Activated naive CD8-positive, alpha-beta T cell treated with anti-CD3 and anti-CD28 coated beads, Interleukin-2, amount 10 ng/mL, durations not matched to agents 7 days and 5 days (primary cell): ENCODE measurements around the gene WDR64. TPM values are rescaled to one million over a fixed set of nuclear protein-coding genes. Genes with fewer than 3 reads are reported as not detected.

Experiments used
- ATAC-seq: fragments of 150-1000 bp; cut with Tn5 transposase; one replicate; pipeline ENCODE4 v1.10.0; 2021; ENCODE audit warnings: low read depth, moderate library complexity
- POLR2A ChIA-PET: fragments of 350-600 bp; sonication (Branson Sonifier 250); formaldehyde crosslinking; loops from one replicate; lab custom pipeline; 2021; ENCODE audit warnings: antibody characterized with exemption; lab: Charles Lee
- DNase-seq: peaks from one replicate; pipeline ENCODE4 v3.0.0; 2021
- H3K27ac Mint-ChIP-seq: one replicate; pipeline ENCODE4 v1.8.0; 2022; ENCODE audit warnings: mild to moderate bottlenecking, mixed read lengths
- H3K27me3 Mint-ChIP-seq: one replicate; pipeline ENCODE4 v1.8.0; 2022; ENCODE audit warnings: mild to moderate bottlenecking, moderate library complexity, mixed read lengths
- H3K36me3 Mint-ChIP-seq: one replicate; pipeline ENCODE4 v1.8.0; 2021; ENCODE audit warnings: mild to moderate bottlenecking, mixed read lengths
- H3K4me1 Mint-ChIP-seq: one replicate; pipeline ENCODE4 v1.8.0; 2021; ENCODE audit warnings: mixed read lengths
- H3K4me3 Mint-ChIP-seq: one replicate; pipeline ENCODE4 v1.8.0; 2022; ENCODE audit warnings: mild to moderate bottlenecking, moderate library complexity, mixed read lengths
- H3K9me3 Mint-ChIP-seq: one replicate; pipeline ENCODE4 v1.8.0; 2021; ENCODE audit warnings: mixed read lengths
- total RNA-seq, 2 experiments: library from RNA; stranded (reverse); gene quantifications; one replicate each; pipeline ENCODE4 v1.2.3, GENCODE V29; 2021

The WDR64 gene
- total RNA-seq, 2 experiments from 2014 or later, result 0.58 to 0.99 TPM

DNA sequence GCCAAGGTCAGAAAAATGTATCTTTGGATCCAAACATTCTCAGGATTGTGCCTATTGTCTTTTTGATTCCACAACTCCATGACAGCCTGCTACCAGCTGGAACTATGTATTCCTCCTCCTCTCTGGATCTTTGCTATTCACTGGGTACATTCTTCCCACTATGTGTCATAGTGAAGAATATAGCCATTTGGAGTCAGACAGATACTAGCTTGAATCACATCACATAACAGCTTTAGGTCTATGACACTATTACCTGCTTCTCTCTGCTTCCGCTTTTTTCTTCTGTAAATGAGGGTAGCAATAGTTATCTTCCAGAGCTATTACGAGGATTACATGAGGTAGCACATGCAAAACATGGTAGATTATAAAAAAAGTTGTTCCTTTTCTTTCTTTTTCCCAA lies 190.5 kb downstream of the WDR64 start:
- POLR2A ChIA-PET, result interaction anchor here (1.3 kb wide), 1 partner anchor 202 kb away, joined by 3 read pairs; the partner anchor contains the start of genes CHML and OPN3
- no peak overlapping the region for H3K27ac Mint-ChIP-seq
- no peaks in the 10 kb centered on the region for H3K9me3 Mint-ChIP-seq
- ATAC-seq (no peak), DNase-seq (no peak)
- H3K27me3 Mint-ChIP-seq, result peaks cover 7% of the 10 kb centered on the region
- no peaks in the 10 kb centered on the region for H3K36me3 Mint-ChIP-seq
- H3K4me3 Mint-ChIP-seq, result no peak overlapping the region
- peaks cover 15% of the 10 kb centered on the region for H3K4me1 Mint-ChIP-seq

DNA sequence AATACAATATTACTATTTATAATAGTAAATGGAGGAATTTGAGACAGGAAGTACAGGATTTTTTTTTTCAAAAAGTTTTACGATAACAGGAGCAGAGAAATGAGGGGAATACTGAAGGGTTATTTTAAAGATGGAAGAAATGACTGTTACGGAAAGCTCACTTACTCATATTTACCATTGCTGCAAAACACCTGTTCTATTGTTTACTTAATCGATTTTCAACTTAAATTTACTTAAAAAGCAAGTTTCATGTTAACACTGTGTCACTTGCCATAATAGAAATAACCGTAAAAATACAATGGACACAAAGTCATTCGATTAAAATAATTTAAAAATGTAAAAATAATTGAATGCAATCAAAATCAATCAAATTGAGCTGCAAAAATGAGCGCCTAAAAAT lies 192.5 kb downstream of the WDR64 start:
- Mint-ChIP-seq H3K27me3 (peaks cover 3% of the 10 kb centered on the region), H3K27ac (no peak overlapping the region), H3K9me3 (no peaks in the 10 kb centered on the region), H3K36me3 (peaks cover 7% of the 10 kb centered on the region), H3K4me1 (peaks cover 20% of the 10 kb centered on the region), H3K4me3 (no peak overlapping the region)
- POLR2A ChIA-PET, result no interaction called here
- no peak for DNase-seq
- ATAC-seq, result no peak

- no peak for ATAC-seq
- Mint-ChIP-seq H3K4me1 (peaks cover 23% of the 10 kb centered on the region), H3K27ac (no peak overlapping the region), H3K36me3 (peaks cover 10% of the 10 kb centered on the region), H3K9me3 (no peaks in the 10 kb centered on the region), H3K27me3 (peaks cover 3% of the 10 kb centered on the region), H3K4me3 (peak overlapping the region; percentile 97)
- POLR2A ChIA-PET, result no interaction called here
- no peak for DNase-seq
Measured at GRCh38 chr1:241846375-241846774, 194.3 kb downstream of the WDR64 start.

- Mint-ChIP-seq H3K4me1 (peaks cover 23% of the 10 kb centered on the region), H3K27ac (peak overlapping the region; percentile 99), H3K4me3 (peak overlapping the region; percentile 97), H3K27me3 (peaks cover 1% of the 10 kb centered on the region), H3K9me3 (no peaks in the 10 kb centered on the region), H3K36me3 (peaks cover 10% of the 10 kb centered on the region)
- POLR2A ChIA-PET, result interaction anchor here (1.1 to 1.6 kb wide), 2 partner anchors 170 to 206 kb away, joined by 3 to 11 read pairs; partner anchors contain the start of genes CHML and OPN3
- no peak for DNase-seq
- ATAC-seq, result no peak
Measured at GRCh38 chr1:241846862-241847539, 194.9 kb downstream of the WDR64 start.

DNA sequence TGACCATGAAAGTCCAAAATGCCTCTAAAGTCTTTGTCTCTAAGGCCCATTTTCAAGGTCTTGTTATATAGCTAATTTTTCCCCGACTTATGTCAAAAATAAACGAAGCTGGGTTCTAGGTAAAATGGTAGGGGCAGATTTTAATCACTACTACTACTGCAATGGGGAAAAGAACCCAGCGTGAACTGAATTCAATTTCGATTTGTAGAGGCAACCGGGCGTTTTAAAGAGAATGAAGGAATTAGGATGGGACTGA lies 195.4 kb downstream of the WDR64 start:
- peaks cover 10% of the 10 kb centered on the region for H3K36me3 Mint-ChIP-seq
- POLR2A ChIA-PET, result interaction anchor here (1.0 to 1.6 kb wide), 3 partner anchors 19 to 207 kb away, joined by 3 to 11 read pairs (median 3); partner anchors contain the start of genes CHML and OPN3
- peaks cover 23% of the 10 kb centered on the region for H3K4me1 Mint-ChIP-seq
- no peaks in the 10 kb centered on the region for H3K27me3 Mint-ChIP-seq
- peak overlapping the region; percentile 97 for H3K4me3 Mint-ChIP-seq
- ATAC-seq (no peak), DNase-seq (no peak)
- H3K27ac Mint-ChIP-seq, result peak overlapping the region; percentile 99
- no peaks in the 10 kb centered on the region for H3K9me3 Mint-ChIP-seq

- no peaks in the 10 kb centered on the region for H3K9me3 Mint-ChIP-seq
- POLR2A ChIA-PET, result interaction anchor here (1.0 to 1.6 kb wide), 4 partner anchors 18 to 237 kb away, joined by 3 to 11 read pairs (median 3); partner anchors contain the start of genes CHML and OPN3
- H3K4me1 Mint-ChIP-seq, result peaks cover 23% of the 10 kb centered on the region
- H3K27me3 Mint-ChIP-seq, result no peaks in the 10 kb centered on the region
- H3K36me3 Mint-ChIP-seq, result peaks cover 12% of the 10 kb centered on the region
- peak; percentile 96 for ATAC-seq
- peak within 1 kb of the TSS; percentile 97 for H3K4me3 Mint-ChIP-seq
- peak; percentile 93 for DNase-seq
- H3K27ac Mint-ChIP-seq, result peak within 1 kb of the TSS; percentile 99
Measured at GRCh38 chr1:241847796-241848685, 196.0 kb downstream of the WDR64 start, which contains the start of gene EXO1. TSS of gene EXO1 (plus strand) at chr1:241848204. CDS start at chr1:241850426, 2,222 bp downstream.

DNA sequence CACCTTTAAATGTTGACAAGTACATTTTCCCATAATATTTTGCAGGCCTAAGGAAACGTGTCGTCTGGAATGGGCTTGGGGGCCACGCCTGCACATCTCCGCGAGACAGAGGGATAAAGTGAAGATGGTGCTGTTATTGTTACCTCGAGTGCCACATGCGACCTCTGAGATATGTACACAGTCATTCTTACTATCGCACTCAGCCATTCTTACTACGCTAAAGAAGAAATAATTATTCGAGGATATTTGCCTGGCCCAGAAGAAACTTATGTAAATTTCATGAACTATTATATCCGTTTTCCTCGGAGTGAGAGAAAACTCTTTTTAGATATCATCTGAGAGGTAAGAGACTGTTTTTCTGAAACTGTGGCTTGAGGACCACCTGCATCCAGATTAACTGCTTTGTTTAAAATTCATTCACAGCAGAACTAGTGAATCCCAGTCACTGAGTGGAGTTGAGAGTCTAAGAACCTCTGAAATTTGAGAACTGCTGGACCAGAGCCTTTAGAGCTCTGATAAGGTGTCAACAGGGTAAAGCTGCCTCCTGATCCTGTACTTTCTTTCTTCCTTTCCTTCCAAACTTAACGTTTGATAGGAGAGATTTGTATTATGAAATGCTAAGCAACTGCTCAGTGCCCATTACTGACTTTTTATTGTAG lies 196.7 kb downstream of the WDR64 start:
- peak overlapping the region; percentile 97 for H3K4me3 Mint-ChIP-seq
- ATAC-seq, result no peak
- POLR2A ChIA-PET, result interaction anchor here (1.3 to 1.6 kb wide), 3 partner anchors 208 to 238 kb away, joined by 3 to 11 read pairs (median 3); partner anchors contain the start of genes CHML and OPN3

GRCh38 chr1:241849345-241849695 lies 197.2 kb downstream of the WDR64 start:
- peaks cover 25% of the 10 kb centered on the region for H3K4me1 Mint-ChIP-seq
- H3K27me3 Mint-ChIP-seq, result no peaks in the 10 kb centered on the region
- POLR2A ChIA-PET, result interaction anchor here (1.3 to 1.5 kb wide), 2 partner anchors 209 to 238 kb away, joined by 3 read pairs; partner anchors contain the start of genes CHML and OPN3
- H3K36me3 Mint-ChIP-seq, result peaks cover 23% of the 10 kb centered on the region
- peak overlapping the region; percentile 97 for H3K4me3 Mint-ChIP-seq
- ATAC-seq, result no peak
- DNase-seq, result no peak
- peak overlapping the region; percentile 99 for H3K27ac Mint-ChIP-seq
- H3K9me3 Mint-ChIP-seq, result no peaks in the 10 kb centered on the region

More for the DNA sequence above, 196.7 kb downstream of the WDR64 start:
- H3K27me3 Mint-ChIP-seq, result no peaks in the 10 kb centered on the region
- peaks cover 19% of the 10 kb centered on the region for H3K36me3 Mint-ChIP-seq
- H3K27ac Mint-ChIP-seq, result peak overlapping the region; percentile 99
- no peak for DNase-seq
- H3K4me1 Mint-ChIP-seq, result peaks cover 25% of the 10 kb centered on the region
- H3K9me3 Mint-ChIP-seq, result no peaks in the 10 kb centered on the region

Other genes starting within 250 kb of the WDR64 start
- gene FH, start 132.5 kb upstream of the WDR64 start, total RNA-seq, result 10 to 100 TPM; 53.5 to 54.7 TPM
- gene KMO, start 119.9 kb upstream of the WDR64 start, total RNA-seq, result under 1 TPM in 1 of 2 experiments, not detected in 1; 0.25 TPM
- 10 to 100 TPM; 11.6 to 13.7 TPM for gene CHML, start 11.9 kb upstream of the WDR64 start, total RNA-seq
- gene OPN3, start 11.9 kb upstream of the WDR64 start, total RNA-seq, result 10 to 100 TPM; 12.1 to 12.8 TPM
- gene EXO1, start 195.9 kb downstream of the WDR64 start, total RNA-seq, result 10 to 100 TPM; 29.0 to 32.7 TPM